GOT3 (cell line): ENCODE results near the gene TLE4.
"Not testable (repeated sequence)": the region's sequence is repeated elsewhere in the genome, so short reads cannot be mapped to it uniquely, and the experiment has no call there.

ENCODE experiments used
- DNase-seq: peaks from one replicate; lab custom pipeline; 2025; ENCODE audit warnings: mixed read lengths; lab: John Stamatoyannopoulos, UW

Gene TLE4

GRCh38 chr9:79638806-79639205 lies 67.0 kb downstream of the TLE4 start:
- no peak for DNase-seq

GRCh38 chr9:79639354-79639753 lies 67.6 kb downstream of the TLE4 start:
- no peak for DNase-seq

GRCh38 chr9:79640067-79640466 lies 68.3 kb downstream of the TLE4 start:
- DNase-seq = not testable (repeated sequence)

GRCh38 chr9:79641070-79641469 lies 69.3 kb downstream of the TLE4 start:
- DNase-seq = no peak

GRCh38 chr9:79642671-79643070 lies 70.9 kb downstream of the TLE4 start:
- DNase-seq = no peak

GRCh38 chr9:79644048-79644447 lies 72.3 kb downstream of the TLE4 start:
- DNase-seq = no peak

- DNase-seq = no peak
Observed at GRCh38 chr9:79644601-79645000, 72.8 kb downstream of the TLE4 start.

GRCh38 chr9:79645110-79645509 lies 73.3 kb downstream of the TLE4 start:
- DNase-seq = no peak

- no peak for DNase-seq
Observed at GRCh38 chr9:79646096-79646495, 74.3 kb downstream of the TLE4 start.

- DNase-seq = no peak
Observed at GRCh38 chr9:79651251-79651795, 79.6 kb downstream of the TLE4 start.

GRCh38 chr9:79652598-79652997 lies 80.8 kb downstream of the TLE4 start:
- no peak for DNase-seq

- DNase-seq = not testable (repeated sequence)
Observed at GRCh38 chr9:79654591-79655382, 83.0 kb downstream of the TLE4 start.

- no peak for DNase-seq
Observed at GRCh38 chr9:79655551-79655950, 83.8 kb downstream of the TLE4 start.

GRCh38 chr9:79656169-79656568 lies 84.4 kb downstream of the TLE4 start:
- DNase-seq = no peak

GRCh38 chr9:79657891-79658290 lies 86.1 kb downstream of the TLE4 start:
- no peak for DNase-seq

- no peak for DNase-seq
Observed at GRCh38 chr9:79658926-79659325, 87.2 kb downstream of the TLE4 start.

- no peak for DNase-seq
Observed at GRCh38 chr9:79660615-79661014, 88.8 kb downstream of the TLE4 start.

- DNase-seq = no peak
Observed at GRCh38 chr9:79661279-79661678, 89.5 kb downstream of the TLE4 start.

- no peak for DNase-seq
Observed at GRCh38 chr9:79661886-79662536, 90.2 kb downstream of the TLE4 start.

GRCh38 chr9:79662537-79662956 lies 90.8 kb downstream of the TLE4 start:
- DNase-seq = no peak

GRCh38 chr9:79663300-79663699 lies 91.5 kb downstream of the TLE4 start:
- no peak for DNase-seq

GRCh38 chr9:79663878-79664277 lies 92.1 kb downstream of the TLE4 start:
- DNase-seq = no peak

GRCh38 chr9:79664375-79664831 lies 92.6 kb downstream of the TLE4 start:
- DNase-seq = no peak
